CD4-positive, alpha-beta T cell treated with Interleukin-4 for 1 hour (primary cell): ENCODE results near the gene SMYD3.
"Not testable (repeated sequence)": the region's sequence is repeated elsewhere in the genome, so short reads cannot be mapped to it uniquely, and the experiment has no call there.

Experiments
- DNase-seq, 2 donors: peaks; one replicate each; pipeline ENCODE4 v3.0.0-alpha.2; 2020 to 2022

SMYD3 gene

DNA sequence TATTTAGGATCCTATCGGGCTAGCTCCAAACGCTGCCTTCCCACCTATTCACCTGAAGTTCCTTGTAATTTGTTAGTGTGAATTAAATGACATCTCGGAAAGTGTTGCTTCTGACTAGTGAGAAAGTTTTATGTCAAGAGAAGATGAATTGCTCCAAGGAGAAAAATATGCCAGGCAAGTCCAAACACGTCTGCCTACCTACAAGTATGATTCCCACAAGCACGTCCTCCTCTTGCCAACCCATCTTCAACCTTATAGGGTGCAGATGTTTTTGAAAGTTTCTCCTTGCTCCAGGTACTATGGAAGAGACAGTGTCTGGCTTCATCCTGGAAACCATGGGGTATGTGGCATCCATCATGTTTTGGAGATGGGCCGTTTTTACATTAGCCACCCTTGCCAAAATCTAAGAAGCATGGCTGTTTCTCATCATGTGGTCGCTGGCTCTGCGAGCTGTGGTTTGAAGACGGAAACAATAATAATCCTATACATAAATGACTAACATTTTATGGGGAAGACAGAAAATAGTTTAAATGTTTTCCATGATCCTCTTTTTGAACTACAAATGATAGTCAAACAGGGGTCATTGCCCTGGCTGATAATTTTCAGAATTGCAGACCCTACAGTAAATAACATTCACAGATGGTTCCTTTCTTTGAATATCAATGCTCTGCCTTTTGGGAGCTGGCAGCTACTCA, 505.8 kb downstream of the SMYD3 start:
- no peak for DNase-seq

DNA sequence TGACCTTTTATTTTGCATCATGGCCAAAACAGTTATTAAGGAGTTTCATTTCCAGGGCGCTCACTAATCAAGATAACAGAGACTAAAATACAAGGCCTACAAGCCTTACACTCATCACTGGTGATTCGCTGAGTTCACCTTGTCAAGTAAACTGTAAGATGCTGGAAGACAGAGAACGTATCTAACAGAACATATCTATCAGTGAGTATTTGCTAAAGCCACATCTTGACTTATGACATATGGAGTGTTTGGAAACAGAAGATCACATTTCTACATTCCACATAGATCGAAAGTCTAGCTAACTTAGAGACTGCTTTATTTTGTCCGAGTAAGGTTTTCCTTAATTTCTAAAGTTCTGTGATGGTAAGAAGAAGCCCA, 506.5 kb downstream of the SMYD3 start:
- no peak for DNase-seq

DNA sequence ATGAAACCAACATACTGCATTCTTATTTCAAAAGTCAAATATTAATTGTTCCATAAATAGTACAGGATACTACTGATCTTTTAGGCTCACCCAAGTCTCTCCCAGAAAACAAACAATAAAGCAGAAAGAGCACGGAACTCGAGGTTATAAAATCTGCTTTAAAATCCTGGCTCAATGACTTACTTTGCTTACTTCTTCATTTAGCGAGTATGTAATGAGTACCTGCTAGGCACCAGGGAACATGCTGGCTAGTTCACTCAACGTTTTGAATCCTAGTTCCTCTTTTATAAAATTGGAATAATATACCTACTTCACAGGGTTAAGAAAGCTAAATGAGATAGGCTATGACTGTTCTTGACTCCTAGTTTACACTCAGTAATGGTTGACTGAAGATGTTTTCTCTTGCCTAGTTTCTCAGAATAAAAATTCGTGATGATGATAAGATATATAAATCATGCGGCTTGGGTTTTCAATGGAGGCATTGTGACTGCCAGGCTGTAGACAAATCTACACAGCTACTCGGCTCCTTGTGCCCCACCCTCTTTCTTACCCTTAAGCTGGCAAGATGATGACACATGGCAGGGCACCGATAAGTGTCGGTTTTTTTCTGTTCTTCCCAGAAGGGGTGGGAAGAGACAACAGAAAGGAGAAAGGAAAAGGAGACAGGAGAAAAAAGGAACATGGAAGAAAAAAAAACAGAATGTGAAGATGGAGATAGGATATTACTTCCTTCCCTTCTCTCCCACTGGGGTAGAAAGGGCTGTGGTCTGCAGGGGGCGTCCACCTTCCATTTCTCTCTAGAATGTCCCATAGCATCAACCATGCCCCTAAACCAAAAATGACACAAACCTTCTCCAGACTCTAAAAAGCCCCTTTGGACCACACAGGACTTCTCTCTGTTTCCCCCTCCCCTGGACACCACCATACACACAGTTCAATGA, 507.1 kb downstream of the SMYD3 start:
- DNase-seq = no peak

DNA sequence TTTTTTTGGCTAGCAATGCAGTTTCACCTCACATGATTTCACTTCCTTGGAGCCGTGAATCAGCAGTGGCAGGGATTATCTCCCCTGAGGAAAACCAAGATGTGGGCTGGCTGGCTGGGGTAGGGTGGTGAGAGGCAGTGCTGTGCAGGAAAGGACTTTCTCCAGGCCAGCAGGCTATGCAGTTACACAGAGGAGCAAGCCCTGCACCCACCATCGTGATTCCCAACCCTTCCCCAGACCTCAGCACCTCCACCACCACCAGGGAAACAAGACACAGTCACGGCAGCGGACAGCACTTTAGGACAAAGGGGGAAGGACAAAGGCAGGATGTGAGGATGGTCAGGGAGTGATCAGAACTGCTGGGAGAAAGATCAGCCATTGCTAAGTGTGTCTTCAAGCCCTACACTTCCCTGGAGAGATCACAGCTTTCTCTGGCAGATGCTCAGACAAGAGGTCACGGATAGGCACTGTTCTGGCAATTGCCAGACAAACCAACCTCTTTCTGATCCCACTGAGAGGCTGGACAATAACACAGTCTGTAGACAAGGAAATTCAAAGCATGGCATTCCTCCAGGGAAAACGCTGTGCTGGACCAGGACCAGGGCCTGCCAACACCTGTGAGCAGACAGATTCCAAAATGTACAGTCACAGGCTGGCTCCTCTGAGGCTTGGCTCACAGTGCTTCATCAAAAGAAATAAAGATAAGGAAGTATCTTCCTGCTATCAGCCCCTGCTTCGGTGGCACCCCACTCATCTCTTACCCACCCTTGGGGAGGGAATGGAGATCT, 509.4 kb downstream of the SMYD3 start:
- no peak for DNase-seq

DNA sequence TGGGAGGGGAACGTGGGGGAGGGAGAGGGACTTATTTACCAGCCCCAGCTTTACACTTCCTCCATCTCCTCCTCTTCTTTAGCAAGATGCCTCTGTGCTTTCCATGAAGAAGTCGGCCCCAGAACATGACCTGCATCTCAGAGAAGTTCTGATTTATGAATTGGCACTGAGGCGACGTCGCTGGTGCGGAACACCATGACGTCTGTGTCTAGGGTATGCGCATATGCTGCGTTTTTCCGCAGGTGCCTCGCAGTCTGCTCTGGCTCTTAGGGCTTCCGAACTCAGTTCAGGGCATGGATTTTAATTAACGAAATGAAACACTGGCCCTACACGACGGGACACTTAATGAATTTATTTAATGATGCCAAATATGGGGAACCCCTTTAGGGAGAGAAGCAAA, 510.3 kb downstream of the SMYD3 start:
- DNase-seq = no peak

DNA sequence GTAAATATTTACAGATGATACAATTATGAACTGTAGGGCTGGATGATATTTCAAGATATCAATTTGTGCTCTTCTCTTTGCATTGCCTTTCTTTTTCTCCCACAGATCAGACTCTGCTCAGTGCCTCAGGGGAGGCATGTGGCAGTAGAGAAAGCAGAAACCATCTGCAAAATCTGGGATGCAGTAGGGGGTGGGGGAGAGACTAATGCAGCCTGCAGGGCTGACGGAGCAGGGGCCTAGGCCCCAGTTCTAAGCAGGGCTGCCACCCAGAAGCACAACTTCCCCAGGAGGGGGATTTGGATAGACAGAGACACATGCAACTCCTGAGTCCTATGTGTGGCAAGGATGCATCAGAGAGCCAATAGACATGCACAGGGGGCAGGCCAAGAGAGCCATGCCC, 511.6 kb downstream of the SMYD3 start:
- no peak for DNase-seq

DNA sequence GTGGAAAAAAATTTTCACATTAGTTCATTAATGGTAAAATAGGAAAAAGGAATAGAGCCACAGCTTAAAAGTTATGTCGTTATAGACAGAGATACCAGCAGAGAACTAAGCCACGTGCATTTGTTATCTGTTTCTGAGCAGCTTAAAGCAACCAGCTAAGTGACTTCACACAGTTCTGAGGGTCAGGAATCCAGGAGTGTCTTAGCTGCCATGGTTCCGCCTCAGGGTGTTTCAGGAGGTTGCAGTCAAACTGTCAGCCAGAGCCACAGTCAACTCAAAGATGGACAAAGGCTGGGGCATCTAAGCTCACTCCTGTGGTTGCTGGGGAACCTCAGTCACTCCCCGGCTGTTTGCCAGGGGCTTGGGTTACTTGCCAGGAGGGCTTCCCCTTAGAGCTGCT, 515.8 kb downstream of the SMYD3 start:
- no peak for DNase-seq

DNA sequence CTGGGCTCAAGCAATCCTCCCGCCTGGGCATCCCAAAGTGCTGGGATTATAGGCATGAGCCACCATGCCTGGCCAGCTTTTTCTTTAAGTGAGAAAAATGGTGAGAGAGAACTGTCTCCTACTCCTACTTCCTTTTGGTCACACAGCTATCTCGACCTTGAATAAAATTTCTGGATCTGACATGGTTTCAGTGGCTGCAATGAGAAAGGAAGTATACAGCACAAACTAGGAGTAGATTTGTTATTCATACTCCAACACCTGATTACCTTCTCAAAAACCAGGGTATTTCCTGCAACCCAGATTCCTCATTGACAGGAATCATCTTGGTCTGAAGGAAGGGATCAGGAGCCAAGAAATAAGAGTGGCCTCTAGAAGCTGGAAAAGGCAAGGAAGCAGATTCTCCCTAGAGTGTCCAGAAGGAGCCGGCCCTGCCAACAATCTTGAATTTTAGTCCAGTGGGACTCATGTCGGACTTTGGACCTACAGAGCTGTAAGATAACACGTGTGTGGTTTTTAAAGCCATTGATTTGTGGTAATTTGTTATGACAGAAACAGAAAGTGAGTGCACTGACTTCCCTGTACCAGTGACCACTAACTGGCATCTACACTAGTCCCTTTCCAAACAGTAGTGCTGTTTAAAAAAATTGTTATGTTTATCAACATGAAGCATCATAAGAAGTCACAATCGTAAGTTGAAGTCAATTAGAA, 516.6 kb downstream of the SMYD3 start:
- no peak for DNase-seq

DNA sequence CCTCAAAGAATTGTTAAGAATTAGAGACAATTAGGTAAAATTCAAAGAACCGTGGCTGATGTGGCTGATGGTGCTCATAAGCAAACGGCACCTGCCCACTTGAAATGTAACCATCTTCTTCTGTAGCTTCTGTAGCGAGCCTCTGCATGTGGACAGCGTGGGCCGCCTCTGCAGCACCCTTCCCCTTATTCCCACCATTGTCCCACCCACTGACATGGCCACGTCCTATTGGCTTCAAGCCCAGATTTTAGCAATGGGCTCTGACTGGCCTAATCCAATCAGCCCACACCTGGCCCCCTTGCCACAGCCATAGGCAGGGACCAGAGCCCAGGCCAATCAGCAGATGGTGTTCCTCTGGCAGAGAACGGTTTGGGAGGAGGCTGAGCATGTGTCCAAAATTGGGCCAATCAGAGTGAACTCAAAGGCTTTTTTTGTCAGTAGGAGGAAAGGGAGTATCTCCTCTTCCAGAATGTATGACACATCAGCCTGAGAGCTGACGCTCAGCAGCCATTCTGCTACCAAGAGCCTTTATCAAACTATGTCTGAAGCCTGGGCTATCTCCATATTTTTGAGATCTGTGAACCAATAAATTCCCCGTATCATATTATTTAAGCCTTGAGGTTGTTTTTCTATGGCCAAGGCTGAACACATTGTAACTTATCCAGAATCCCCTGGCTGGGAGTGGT, 518.5 kb downstream of the SMYD3 start:
- DNase-seq = no peak

DNA sequence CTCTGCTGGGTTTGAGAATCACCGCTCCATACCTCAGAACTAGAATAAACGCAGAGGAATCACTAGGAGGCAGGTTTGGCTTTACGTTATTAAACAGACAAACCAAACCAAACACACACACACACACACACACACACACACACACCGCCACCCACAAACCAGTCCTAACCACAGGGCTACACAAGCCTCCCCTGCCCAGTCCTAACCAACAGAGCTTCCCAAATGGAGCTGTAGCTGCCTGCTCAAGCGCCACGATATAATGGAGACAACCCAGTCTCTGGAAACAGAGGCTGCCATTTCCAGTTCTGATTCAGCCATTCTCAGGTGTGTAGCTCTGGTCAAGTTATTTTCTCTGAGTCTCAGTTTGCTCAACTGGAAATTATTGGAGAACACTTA, 519.1 kb downstream of the SMYD3 start:
- no peak for DNase-seq

DNA sequence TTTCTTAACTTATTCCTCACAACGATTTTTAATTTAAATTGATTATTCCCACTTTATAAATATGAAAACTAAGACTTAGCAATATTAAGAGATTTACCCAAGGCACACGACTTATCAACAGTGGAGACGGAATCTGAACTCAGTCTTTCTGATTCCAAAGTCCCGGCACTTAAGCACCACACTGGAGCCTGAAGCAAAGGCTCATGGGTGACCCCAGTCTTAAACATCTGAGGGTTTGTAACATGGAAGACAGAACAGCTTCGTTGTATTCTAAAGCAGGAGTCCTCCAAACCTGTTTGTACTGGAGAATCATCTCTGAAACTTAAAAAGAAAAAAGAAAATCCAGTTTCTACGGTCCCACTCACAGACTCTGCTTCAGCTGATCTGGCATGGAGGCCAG, 519.5 kb downstream of the SMYD3 start:
- no peak for DNase-seq

DNA sequence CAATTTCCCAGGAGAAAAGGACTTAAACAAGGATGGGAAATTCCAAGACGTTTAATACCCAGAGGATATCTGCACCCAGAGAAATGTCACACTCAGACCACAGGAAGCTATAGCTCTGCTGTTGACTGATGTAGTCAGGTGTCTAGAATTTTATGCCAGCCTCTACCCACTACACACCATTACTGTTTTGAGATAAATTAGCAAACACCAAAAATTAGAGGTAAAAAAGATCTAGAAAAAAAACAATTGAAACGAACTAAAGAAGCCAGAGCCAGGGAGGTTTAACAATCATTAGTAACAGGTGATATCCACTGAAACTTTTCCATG, 519.9 kb downstream of the SMYD3 start:
- DNase-seq = no peak

DNA sequence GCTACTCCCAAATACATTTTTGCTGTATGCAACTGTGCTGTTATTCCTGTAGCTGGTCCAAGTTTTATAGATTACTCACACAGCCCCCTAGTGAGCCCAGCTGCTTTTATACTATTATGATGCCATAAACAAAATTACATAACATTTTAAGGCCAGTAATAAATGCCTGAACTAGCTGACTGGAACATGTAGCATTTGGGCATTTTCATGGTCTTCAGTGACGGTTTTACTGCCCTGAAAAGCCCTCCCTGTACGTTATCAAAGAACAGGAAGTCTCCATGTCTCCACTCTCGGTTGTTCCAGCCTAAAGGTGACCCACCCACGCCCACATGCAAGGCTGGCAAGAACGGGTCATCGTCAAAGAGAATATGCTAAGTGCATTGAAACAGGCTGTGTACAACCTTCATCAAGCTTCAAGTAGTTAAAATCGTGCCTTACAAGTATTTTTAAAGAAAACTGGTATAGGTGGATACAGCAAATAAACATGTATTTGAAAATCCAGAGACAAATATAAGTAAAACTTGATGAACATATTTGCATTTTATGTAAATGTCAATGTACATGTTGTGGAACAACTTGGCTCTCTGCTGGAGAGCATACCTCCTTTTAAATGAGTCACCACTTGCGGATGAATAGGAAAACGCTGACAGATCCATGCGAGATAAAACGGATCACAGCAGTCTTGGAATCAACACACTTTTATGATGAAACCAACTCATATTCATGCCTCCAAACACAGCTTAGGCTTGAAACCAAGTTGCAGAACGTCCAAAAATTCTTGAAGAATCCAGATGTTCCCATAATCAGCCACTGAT, 520.5 kb downstream of the SMYD3 start:
- DNase-seq = no peak

DNA sequence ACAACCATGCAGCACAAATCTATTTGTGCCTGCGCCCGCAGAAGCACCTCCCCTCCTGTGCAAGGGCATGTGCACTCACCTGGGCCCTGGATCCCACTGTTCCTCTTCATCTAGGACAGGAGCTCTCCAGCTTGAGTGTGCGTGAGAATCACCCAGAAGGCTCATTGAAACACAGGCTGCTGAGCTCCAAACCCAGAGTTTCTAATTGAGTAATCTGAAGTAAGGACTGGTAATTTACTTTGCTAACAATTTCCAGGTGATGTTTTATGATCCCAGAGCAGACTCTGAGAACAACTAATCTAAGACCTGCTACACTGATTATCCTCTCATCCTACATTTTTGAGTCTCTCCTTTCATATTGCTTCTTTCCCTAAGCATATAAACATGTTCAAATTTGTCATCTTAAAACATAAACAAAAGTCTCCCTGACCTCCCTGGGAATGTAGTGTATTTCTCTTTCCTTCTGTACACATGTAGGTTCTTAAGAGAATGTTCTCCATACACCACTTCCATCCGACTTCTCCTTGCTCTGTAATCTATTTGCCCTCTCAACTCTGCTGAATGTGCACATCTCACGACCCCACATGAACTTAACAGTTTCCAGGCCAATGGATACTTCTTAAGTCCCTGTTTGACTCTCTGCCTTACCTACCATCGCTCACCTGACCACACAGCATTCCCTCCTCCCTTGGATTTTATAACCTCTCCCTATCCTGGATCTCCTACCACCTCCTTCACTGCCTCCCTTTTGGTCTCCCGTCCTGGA, 522.5 kb downstream of the SMYD3 start:
- no peak for DNase-seq

DNA sequence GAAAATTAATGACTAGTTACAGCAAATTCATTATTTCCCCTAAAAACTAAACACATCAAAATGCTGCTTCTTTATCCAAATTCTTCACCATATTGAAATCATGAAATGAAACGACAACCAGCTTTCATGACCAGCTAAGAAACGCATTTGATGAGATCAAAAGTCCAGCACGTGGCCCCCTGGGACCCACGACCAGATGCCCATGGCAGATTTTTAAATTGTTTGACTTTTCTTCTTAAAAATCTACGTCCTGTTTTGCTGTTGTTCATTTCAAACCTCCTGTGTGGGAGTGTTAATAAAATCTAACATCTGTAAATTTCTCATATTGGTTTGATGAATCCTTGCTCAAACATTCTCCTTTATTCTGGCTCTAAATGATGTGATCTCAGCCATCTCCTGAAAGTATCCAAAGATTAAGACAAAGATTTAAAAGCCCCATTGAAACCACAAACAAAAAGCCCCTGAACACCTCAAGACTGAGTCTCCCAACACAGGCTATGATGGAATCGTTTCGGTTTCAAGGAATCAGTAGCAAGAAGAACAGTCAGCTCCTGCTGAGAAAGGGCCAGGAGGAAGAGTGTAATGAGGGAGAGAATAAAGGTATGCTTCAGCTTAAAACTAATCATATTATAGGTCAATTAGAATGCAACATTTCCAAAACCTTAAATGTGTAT, 523.6 kb downstream of the SMYD3 start:
- DNase-seq = no peak

DNA sequence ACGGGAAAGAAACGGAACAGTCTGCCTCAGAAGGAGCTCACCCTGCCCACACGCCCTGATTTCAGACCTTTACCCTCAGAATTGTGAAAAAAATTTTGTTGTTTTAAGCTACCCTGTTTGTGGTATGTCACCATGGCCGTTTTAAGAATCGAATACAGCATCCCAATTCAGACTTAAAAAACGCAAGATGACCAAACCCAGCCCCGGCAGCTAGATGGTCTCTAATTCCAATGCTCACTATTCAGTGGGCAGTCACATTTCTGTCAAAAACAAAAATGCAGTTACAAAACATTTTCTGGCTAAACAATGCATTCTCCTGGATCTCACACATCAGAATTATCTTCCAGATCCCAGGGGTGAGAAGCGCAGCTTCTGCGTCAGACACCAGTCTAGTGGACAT, 527.5 kb downstream of the SMYD3 start:
- DNase-seq = no peak

DNA sequence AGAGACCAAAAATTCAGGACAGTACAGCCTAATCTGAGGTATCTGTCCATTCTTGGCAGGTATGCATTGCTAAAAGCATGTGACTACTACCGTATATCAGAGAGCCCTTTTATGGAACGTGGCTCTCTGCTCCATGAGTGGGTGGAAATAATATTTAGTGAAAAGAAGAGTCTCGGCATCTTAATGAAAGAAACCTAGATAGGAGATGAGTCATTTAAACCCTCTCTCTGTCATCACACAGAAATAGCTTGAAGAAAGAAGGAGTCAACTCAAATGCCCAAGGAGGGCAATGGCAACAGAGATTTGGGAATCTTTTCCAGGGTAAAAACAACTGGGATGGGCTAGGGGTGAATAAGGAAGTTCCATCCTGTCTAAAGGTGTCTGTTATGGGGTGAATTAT, 528.2 kb downstream of the SMYD3 start:
- no peak for DNase-seq

DNA sequence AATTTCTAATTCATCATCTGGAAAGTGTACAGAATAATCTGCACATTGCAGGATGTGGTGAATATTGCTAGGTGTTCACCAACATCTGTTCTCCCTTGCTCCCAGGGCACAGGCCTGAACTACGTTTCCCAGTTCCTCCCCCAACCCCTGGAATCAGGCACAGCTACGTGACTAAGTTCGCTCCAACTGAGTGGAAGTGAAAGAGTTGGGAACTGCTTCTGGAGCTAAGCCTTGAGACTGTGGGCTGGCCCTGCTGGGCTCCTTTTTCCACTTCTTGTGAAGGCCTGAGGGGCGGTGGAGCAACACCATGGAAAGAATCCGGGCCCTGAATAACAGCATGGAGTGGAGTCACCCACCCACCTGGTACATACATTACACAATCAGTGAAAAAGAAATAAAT, 534.6 kb downstream of the SMYD3 start:
- DNase-seq = no peak

DNA sequence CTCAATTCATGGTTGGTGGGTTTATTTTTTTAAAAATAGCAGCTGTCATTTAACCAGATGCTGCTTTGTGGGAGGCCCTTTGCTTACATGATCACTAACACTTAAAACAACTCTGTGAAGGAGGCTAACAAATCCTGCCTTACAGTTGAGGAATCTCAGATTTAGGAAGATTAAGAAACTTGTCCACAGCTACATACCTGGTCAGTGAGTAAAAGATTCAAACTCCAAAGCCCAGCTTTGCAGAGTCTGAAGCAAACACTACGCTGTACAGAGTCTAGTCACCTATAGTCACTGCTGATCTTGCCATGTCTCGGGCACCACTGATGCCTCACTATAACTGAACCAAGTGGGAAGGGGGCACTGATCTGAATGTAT, 535.4 kb downstream of the SMYD3 start:
- DNase-seq = no peak

DNA sequence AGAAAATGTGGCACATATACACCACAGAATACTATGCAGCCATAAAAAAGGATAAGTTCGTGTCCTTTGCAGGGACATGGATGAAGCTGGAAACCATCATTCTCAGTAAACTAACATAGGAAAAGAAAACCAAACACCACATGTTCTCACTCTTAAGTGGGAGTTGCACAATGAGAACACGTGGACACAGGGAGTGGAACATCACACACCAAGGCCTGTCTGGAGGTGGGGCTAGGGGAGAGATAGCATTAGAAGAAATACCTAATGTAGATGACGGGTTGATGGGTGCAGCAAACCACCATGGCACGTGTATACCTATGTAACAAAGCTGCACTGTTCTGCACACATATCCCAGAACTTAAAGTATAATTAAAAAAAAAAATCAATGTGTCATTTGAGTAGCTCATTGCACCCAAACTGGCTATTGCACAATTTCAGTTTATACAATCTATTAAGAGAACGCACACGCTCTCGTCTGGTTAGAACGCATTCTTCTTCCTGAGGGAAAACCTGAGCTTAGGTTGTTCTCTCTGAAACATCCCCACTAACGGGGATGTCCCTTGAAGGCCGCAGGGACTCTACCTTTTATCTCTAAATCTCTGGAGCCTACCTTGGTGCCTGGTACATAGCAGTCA, 535.9 kb downstream of the SMYD3 start:
- not testable (repeated sequence) for DNase-seq
